ENCODE measurements around the gene TNS1. TPM values are rescaled to one million over a fixed set of nuclear protein-coding genes. Genes with fewer than 3 reads are reported as not detected.

TNS1 gene
- total and polyA plus RNA-seq, 10 of the 15 experiments (the other 5 are each of a cell fraction or from before 2014, with no cell fraction given) = 0.05 to 0.44 TPM; not detected in 8

DNA sequence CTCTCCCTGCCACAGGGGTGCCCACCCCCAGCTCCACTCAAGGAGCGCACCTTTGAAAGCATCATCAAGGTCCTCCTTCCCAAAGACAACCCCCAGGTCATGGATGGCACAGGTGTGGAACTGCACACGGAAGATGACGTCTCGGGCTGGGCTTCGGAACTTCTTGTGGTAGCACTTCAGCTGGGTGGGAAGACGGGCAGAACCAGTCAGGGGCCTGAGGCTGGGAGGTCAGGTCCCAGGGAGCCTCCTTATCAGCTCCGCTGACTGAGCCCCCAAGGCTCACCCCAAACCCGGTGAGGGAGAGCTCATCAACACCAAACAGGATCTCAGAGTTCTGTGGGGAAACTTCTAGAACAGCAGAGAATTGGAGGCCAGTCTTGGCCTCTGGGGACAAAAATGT lies 117.8 kb downstream of the TNS1 start:
- no peak for DNase-seq (ENCODE audit: low read depth, low spot score)

More for the DNA sequence above, 117.8 kb downstream of the TNS1 start:
- intact Hi-C loops (cut with micrococcal nuclease; ENCODE audit: unreplicated experiment) (loop anchor here (5.0 kb wide), 1 partner anchor 182 kb away; the partner anchor contains the start of gene RUFY4), in situ Hi-C loops (cut with MboI) (loop anchor here (5.0 kb wide), 1 partner anchor 93 kb away; no protein-coding TSS in a partner anchor)
- Histone ChIP-seq H3K36me3 (ENCODE audit: control insufficient read depth in 2 of 2, insufficient read depth in 2 of 2, low read length in 1 of 2) (no peaks in the 10 kb centered on the region), H3K27ac (ENCODE audit: control insufficient read depth, insufficient read depth) (no peak overlapping the region), H3K27me3 (replicated peaks in 1 of 2; ENCODE audit: control insufficient read depth in 2 of 2, insufficient read depth in 2 of 2, low read length in 1 of 2) (peaks cover 0 to 2% of the 10 kb centered on the region in 2 experiments; a peak in 2 of 4 replicates), H4K20me1 (ENCODE audit: control insufficient read depth, insufficient read depth) (no peaks in the 10 kb centered on the region), H3K4me2 (ENCODE audit: control insufficient read depth, insufficient read depth) (no peak overlapping the region), H3K4me1 (ENCODE audit: control insufficient read depth, insufficient read depth, low read length) (no peaks in the 10 kb centered on the region), H3K9me3 (replicated peaks; ENCODE audit: control insufficient read depth, insufficient read depth, low read length) (no peaks in the 10 kb centered on the region), H3K9ac (ENCODE audit: control insufficient read depth, insufficient read depth, low read length) (no peak overlapping the region), H3K79me2 (ENCODE audit: control insufficient read depth, insufficient read depth, low read length) (no peaks in the 10 kb centered on the region), H2AFZ (ENCODE audit: control insufficient read depth, low read depth, low read length) (no peak overlapping the region), H3K4me3 (no peak overlapping the region)
- no peak for FAIRE-seq
- RAD21 ChIA-PET (ENCODE audit: unreplicated experiment) = interaction anchor here (2.6 kb wide), 1 partner anchor 94 kb away, joined by 24 read pairs; no protein-coding TSS in a partner anchor
- WGBS (ENCODE audit: insufficient coverage, insufficient replicate concordance, low lambda C conversion rate, missing lambda C conversion rate) = 24% methylated on average over 8 of the region's 8 CpGs
- BruUV-seq (replicated peaks) = no TSS peak
- CTCF ChIA-PET = interaction anchor here (1.0 to 4.9 kb wide), 8 partner anchors 10 to 184 kb away, joined by 3 to 86 read pairs (median 6); partner anchors contain the start of gene RUFY4
- POLR2A ChIA-PET = no interaction called here
- ATAC-seq = no peak
- TF ChIP-seq CBX5 (IDR thresholded peaks at IDR 0.05; ENCODE audit: low read depth) (no peak), CEBPB (IDR thresholded peaks at IDR 0.05; ENCODE audit: borderline replicate concordance in 1 of 2, low read depth in 2 of 2, low read length in 2 of 2) (no peak), POLR2AphosphoS2 (IDR thresholded peaks at IDR 0.05; ENCODE audit: low read depth, low read length) (no peak)
- TF ChIP-seq, protein P1, sequence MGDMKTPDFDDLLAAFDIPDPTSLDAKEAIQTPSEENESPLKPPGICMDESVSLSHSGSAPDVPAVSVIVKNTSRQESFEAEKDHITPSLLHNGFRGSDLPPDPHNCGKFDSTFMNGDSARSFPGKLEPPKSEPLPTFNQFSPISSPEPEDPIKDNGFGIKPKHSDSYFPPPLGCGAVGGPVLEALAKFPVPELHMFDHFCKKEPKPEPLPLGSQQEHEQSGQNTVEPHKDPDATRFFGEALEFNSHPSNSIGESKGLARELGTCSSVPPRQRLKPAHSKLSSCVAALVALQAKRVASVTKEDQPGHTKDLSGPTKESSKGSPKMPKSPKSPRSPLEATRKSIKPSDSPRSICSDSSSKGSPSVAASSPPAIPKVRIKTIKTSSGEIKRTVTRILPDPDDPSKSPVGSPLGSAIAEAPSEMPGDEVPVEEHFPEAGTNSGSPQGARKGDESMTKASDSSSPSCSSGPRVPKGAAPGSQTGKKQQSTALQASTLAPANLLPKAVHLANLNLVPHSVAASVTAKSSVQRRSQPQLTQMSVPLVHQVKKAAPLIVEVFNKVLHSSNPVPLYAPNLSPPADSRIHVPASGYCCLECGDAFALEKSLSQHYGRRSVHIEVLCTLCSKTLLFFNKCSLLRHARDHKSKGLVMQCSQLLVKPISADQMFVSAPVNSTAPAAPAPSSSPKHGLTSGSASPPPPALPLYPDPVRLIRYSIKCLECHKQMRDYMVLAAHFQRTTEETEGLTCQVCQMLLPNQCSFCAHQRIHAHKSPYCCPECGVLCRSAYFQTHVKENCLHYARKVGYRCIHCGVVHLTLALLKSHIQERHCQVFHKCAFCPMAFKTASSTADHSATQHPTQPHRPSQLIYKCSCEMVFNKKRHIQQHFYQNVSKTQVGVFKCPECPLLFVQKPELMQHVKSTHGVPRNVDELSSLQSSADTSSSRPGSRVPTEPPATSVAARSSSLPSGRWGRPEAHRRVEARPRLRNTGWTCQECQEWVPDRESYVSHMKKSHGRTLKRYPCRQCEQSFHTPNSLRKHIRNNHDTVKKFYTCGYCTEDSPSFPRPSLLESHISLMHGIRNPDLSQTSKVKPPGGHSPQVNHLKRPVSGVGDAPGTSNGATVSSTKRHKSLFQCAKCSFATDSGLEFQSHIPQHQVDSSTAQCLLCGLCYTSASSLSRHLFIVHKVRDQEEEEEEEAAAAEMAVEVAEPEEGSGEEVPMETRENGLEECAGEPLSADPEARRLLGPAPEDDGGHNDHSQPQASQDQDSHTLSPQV (IDR thresholded peaks at IDR 0.05) = no peak
- SMC1A ChIA-PET (ENCODE audit: uncharacterized antibody, unreplicated experiment) = interaction anchor here (4.6 kb wide), 1 partner anchor 95 kb away, joined by 30 read pairs; no protein-coding TSS in a partner anchor
